HG03460 (cell line): ENCODE measurements around the gene DHTKD1.

Experiments
- ATAC-seq: cut with Tn5 transposase; IDR thresholded peaks from one replicate; pipeline ENCODE4 v1.9.1; 2021; ENCODE audit not compliant: unreplicated experiment

Gene DHTKD1

GRCh38 chr10:12068449-12069269, at the start of gene DHTKD1:
Gene DHTKD1 (plus strand): TSS chr10:12068954. CDS start chr10:12069034, 80 bp downstream.
- peak; percentile 98 for ATAC-seq

- ATAC-seq = no peak
Observed at GRCh38 chr10:12019283-12019971, 49.3 kb upstream of the DHTKD1 start.

GRCh38 chr10:12020574-12020973, 48.2 kb upstream of the DHTKD1 start:
- ATAC-seq = no peak

GRCh38 chr10:12022580-12023257, 46.0 kb upstream of the DHTKD1 start:
- ATAC-seq = no peak

- no peak for ATAC-seq
Observed at GRCh38 chr10:12025591-12025990, 43.2 kb upstream of the DHTKD1 start.

- ATAC-seq = peak; percentile 97
Observed at GRCh38 chr10:12027539-12027938, 41.2 kb upstream of the DHTKD1 start.

GRCh38 chr10:12031404-12031803, 37.4 kb upstream of the DHTKD1 start:
- ATAC-seq = no peak

- no peak for ATAC-seq
Observed at GRCh38 chr10:12036073-12036655, 32.6 kb upstream of the DHTKD1 start.

- ATAC-seq = peak; percentile 0
Observed at GRCh38 chr10:12041766-12042408, 26.9 kb upstream of the DHTKD1 start.

GRCh38 chr10:12042409-12042796, 26.4 kb upstream of the DHTKD1 start:
- peak; percentile 0 for ATAC-seq

- peak; percentile 55 for ATAC-seq
Observed at GRCh38 chr10:12042797-12043651, 25.7 kb upstream of the DHTKD1 start, which contains the start of gene UPF2. Gene UPF2 (minus strand): TSS chr10:12042809. CDS start chr10:12035423, 7,386 bp downstream.

- ATAC-seq = no peak
Observed at GRCh38 chr10:12045596-12045995, 23.2 kb upstream of the DHTKD1 start.

GRCh38 chr10:12048547-12048946, 20.2 kb upstream of the DHTKD1 start:
- no peak for ATAC-seq

- no peak for ATAC-seq
Observed at GRCh38 chr10:12050528-12050927, 18.2 kb upstream of the DHTKD1 start.

- ATAC-seq = no peak
Observed at GRCh38 chr10:12051241-12051640, 17.5 kb upstream of the DHTKD1 start.

GRCh38 chr10:12055732-12056131, 13.0 kb upstream of the DHTKD1 start:
- no peak for ATAC-seq

- ATAC-seq = no peak
Observed at GRCh38 chr10:12056748-12057147, 12.0 kb upstream of the DHTKD1 start.

GRCh38 chr10:12061124-12061523, 7.6 kb upstream of the DHTKD1 start:
- ATAC-seq = no peak

- ATAC-seq = no peak
Observed at GRCh38 chr10:12062754-12063482, 5.8 kb upstream of the DHTKD1 start.
